ENCODE results near the gene SETD6.
A peak's percentile ranks its signal among the peaks of the same experiment; 100 is the strongest.
"Not testable (repeated sequence)": the region's sequence is repeated elsewhere in the genome, so short reads cannot be mapped to it uniquely, and the experiment has no call there.

SETD6 gene

GRCh38 chr16:58490065-58490464, 25.3 kb upstream of the SETD6 start:
- Histone ChIP-seq H3K4me3 (ENCODE audit: low read depth, low read length) (no peak overlapping the region), H3K36me3 (replicated peaks) (no peaks in the 10 kb centered on the region), H3K27ac (no peak overlapping the region), H3K27me3 (replicated peaks) (no peaks in the 10 kb centered on the region)
- no peak for TF ChIP-seq CTCF (IDR thresholded peaks at IDR 0.05; ENCODE audit: low read depth, low read length, missing control alignments)
- DNase-seq: no peak
- in situ Hi-C loops (cut with HindIII; ENCODE audit: low pct_ligation_motif_present, low sequenced_read_pairs): no loop called here

- DNase-seq; H3K36me3 ChIP-seq (replicated peaks); H3K27me3 ChIP-seq (replicated peaks); H3K27ac ChIP-seq; H3K4me3 ChIP-seq (ENCODE audit: low read depth, low read length); in situ Hi-C loops (cut with HindIII; ENCODE audit: low pct_ligation_motif_present, low sequenced_read_pairs): not testable (repeated sequence)
These were observed 24.8 kb upstream of the SETD6 start for GRCh38 chr16:58490539-58490938.

- H3K4me3 ChIP-seq (ENCODE audit: low read depth, low read length): no peak overlapping the region
- no peaks in the 10 kb centered on the region for H3K36me3 ChIP-seq (replicated peaks)
- no peak for TF ChIP-seq CTCF (IDR thresholded peaks at IDR 0.05; ENCODE audit: low read depth, low read length, missing control alignments)
- in situ Hi-C loops (cut with HindIII; ENCODE audit: low pct_ligation_motif_present, low sequenced_read_pairs): no loop called here
- H3K27me3 ChIP-seq (replicated peaks): no peaks in the 10 kb centered on the region
- DNase-seq: no peak
- H3K27ac ChIP-seq: no peak overlapping the region
These were observed 23.3 kb upstream of the SETD6 start for GRCh38 chr16:58492066-58492465.

GRCh38 chr16:58492735-58493134, 22.6 kb upstream of the SETD6 start:
- TF ChIP-seq CTCF (IDR thresholded peaks at IDR 0.05; ENCODE audit: low read depth, low read length, missing control alignments): no peak
- no peaks in the 10 kb centered on the region for H3K27me3 ChIP-seq (replicated peaks)
- DNase-seq: no peak
- no peak overlapping the region for H3K27ac ChIP-seq
- no peaks in the 10 kb centered on the region for H3K36me3 ChIP-seq (replicated peaks)
- no peak overlapping the region for H3K4me3 ChIP-seq (ENCODE audit: low read depth, low read length)
- in situ Hi-C loops (cut with HindIII; ENCODE audit: low pct_ligation_motif_present, low sequenced_read_pairs): no loop called here

GRCh38 chr16:58493756-58494431, 21.4 kb upstream of the SETD6 start:
- Histone ChIP-seq H3K36me3 (replicated peaks) (no peaks in the 10 kb centered on the region), H3K27me3 (replicated peaks) (no peaks in the 10 kb centered on the region), H3K4me3 (ENCODE audit: low read depth, low read length) (no peak overlapping the region), H3K27ac (no peak overlapping the region)
- in situ Hi-C loops (cut with HindIII; ENCODE audit: low pct_ligation_motif_present, low sequenced_read_pairs): no loop called here
- DNase-seq: no peak
- TF ChIP-seq CTCF (IDR thresholded peaks at IDR 0.05; ENCODE audit: low read depth, low read length, missing control alignments): no peak

GRCh38 chr16:58494981-58495520, 20.3 kb upstream of the SETD6 start:
- no peaks in the 10 kb centered on the region for H3K36me3 ChIP-seq (replicated peaks)
- in situ Hi-C loops (cut with HindIII; ENCODE audit: low pct_ligation_motif_present, low sequenced_read_pairs): no loop called here
- peak; percentile 88 for TF ChIP-seq CTCF (IDR thresholded peaks at IDR 0.05; ENCODE audit: low read depth, low read length, missing control alignments)
- H3K27ac ChIP-seq: peak overlapping the region; percentile 76
- peak; percentile 100 for DNase-seq
- no peaks in the 10 kb centered on the region for H3K27me3 ChIP-seq (replicated peaks)
- H3K4me3 ChIP-seq (ENCODE audit: low read depth, low read length): peak overlapping the region; percentile 33
